GM19455 (cell line): Measurements from ENCODE around the gene CAMK2N2.

Source experiments
- ATAC-seq: cut with Tn5 transposase; IDR thresholded peaks from one replicate; pipeline ENCODE4 v1.9.1; 2021; ENCODE audit not compliant: unreplicated experiment

Gene CAMK2N2

GRCh38 chr3:184261270-184261853, at the start of gene CAMK2N2:
Gene CAMK2N2, minus strand, starts transcription at chr3:184261553. Its CDS starts 268 bp downstream, at chr3:184261285.
- no peak for ATAC-seq

GRCh38 chr3:184308744-184309143, 47.4 kb upstream of the CAMK2N2 start:
- no peak for ATAC-seq

- ATAC-seq = no peak
These were observed 46.6 kb upstream of the CAMK2N2 start for GRCh38 chr3:184307915-184308314.

- no peak for ATAC-seq
These were observed 45.1 kb upstream of the CAMK2N2 start for GRCh38 chr3:184306341-184306972.

DNA sequence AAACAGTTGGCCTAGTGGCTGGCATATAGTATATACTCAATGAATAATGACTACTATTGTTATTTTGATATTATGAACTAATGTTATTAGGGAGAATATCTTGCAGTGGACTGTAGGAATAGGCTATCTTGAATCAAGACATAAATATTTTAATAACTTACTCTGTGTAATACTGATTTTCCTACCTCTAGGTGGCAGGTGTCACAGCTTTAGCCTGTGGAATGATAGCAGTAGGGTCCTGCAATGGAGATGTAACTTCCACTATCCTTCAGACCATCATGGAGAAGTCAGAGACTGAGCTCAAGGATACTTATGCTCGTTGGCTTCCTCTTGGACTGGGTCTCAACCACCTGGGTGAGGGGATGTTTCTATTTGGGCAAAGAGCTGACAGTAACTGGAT, 44.2 kb upstream of the CAMK2N2 start:
- no peak for ATAC-seq

DNA sequence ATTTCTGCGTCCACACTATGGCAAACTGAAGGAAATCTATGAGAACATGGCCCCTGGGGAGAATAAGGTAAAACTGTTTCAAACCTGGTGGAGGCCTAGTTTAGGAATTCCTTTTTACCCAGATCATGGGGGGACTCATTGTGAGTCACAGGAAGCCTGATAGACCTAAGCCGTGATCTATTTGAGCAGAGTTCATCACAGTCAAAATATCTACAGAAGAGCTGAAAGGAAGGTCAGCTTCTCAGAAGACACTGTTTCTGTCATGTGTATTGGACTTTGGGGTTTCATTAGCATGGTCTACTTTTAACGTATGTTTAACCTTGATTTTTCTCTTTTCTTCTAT, 39.0 kb upstream of the CAMK2N2 start:
- ATAC-seq = no peak

- ATAC-seq = no peak
These were observed 38.4 kb upstream of the CAMK2N2 start for GRCh38 chr3:184299488-184300377.

DNA sequence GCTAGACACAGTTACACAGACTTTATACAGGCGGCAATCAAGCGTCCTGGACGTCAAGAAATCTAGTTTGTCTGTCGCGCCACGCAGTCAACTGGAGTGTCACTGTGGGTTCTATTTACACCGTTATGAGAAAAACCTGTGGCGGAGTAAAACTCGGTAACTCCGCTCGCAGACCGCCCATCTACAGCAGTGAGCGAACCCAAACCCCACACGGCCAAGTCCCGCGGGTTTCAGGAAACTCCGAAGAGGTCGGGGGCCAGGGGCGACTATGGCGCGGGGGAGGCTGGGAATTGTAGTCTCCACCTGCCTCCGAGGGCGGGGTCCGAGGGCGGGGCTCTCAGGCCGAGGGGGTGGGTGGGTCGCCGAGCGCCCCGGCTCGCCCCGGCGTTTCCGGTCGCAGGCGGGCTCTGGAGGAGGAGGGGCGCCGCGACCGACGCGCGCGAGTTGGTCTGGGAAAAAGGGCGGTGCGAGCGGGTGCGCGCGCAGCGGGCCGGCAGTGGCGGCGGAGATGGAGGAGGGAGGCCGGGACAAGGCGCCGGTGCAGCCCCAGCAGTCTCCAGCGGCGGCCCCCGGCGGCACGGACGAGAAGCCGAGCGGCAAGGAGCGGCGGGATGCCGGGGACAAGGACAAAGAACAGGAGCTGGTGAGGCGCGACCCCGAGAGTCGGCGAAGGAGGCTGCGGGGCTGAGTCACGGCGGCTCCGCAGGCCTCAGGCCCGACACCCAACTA, 37.6 kb upstream of the CAMK2N2 start, which contains the start of gene PSMD2:
PSMD2 (plus strand) TSS at position 483 of the 729 bp plus-strand sequence; CDS start at position 509, 26 bp downstream.
- ATAC-seq = peak; percentile 89

- ATAC-seq = no peak
These were observed 35.3 kb upstream of the CAMK2N2 start for GRCh38 chr3:184296616-184297015.

- no peak for ATAC-seq
These were observed 34.4 kb upstream of the CAMK2N2 start for GRCh38 chr3:184295771-184296170.

DNA sequence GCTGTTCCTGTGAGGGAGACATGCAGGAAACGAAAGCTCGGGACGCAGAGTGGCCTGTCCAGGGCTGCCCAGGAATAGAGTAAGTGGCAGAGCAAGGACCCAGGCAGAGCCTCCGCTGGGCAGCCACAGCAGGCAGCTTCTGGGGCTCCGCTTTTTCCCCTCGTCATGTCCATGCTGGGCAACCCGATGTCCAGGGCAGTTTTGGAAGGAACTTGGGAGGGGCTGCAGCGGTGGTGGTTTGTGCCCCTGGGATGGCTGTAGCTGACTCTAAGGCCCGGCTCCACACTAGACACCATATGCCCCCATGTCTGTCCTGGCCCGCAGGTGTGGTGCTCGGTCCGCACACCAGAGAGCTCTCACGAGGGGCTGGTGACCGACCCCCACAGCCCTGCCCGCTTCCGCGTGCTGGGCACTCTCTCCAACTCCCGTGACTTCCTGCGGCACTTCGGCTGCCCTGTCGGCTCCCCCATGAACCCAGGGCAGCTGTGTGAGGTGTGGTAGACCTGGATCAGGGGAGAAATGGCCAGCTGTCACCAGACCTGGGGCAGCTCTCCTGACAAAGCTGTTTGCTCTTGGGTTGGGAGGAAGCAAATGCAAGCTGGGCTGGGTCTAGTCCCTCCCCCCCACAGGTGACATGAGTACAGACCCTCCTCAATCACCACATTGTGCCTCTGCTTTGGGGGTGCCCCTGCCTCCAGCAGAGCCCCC, 30.5 kb upstream of the CAMK2N2 start:
- ATAC-seq = no peak

DNA sequence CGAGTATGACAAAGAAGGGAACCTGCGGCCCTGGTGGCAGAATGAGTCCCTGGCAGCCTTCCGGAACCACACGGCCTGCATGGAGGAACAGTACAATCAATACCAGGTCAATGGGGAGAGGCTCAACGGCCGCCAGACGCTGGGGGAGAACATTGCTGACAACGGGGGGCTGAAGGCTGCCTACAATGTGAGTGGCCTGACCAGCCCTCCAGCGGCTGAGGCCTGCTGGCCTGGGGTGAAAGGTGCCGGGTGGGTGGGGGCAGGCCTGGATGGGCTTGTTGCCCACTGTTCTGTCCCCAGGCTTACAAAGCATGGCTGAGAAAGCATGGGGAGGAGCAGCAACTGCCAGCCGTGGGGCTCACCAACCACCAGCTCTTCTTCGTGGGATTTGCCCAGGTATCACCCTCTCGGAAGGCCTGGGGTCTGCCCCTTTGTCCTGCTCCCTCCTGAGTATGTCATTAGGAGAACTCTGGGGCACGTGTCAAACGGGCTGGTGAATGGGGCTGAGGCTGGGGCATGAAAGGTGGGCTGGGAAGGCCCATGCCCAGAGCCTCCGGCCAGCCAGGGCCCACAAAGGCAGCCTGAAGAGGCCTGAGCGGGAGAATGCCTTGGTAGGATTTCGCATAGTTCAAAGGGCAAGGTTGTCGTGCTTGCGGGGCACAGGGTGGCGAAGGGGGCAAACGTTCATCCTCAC, 29.8 kb upstream of the CAMK2N2 start:
- ATAC-seq = no peak

DNA sequence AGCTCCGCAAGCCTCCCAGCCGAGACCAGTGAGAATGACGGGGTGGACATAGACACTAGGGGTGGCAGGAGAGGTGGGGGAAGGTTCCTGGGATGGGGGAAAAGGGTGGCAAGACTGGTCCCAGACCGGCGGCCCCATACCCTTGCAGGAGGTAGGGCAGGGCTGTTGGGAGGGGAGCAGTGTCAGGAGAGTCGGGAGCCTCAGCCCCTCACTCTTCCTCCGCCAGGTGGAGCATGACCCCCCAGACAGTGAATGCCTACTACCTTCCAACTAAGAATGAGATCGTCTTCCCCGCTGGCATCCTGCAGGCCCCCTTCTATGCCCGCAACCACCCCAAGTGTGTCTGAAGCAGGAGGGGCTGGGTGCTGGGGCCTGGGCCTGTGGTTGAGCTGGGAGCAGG, 29.0 kb upstream of the CAMK2N2 start:
- no peak for ATAC-seq

- no peak for ATAC-seq
These were observed 28.1 kb upstream of the CAMK2N2 start for GRCh38 chr3:184289426-184289938.

- no peak for ATAC-seq
These were observed 23.3 kb upstream of the CAMK2N2 start for GRCh38 chr3:184284696-184285095.

GRCh38 chr3:184283681-184284080, 22.3 kb upstream of the CAMK2N2 start:
- ATAC-seq = no peak

DNA sequence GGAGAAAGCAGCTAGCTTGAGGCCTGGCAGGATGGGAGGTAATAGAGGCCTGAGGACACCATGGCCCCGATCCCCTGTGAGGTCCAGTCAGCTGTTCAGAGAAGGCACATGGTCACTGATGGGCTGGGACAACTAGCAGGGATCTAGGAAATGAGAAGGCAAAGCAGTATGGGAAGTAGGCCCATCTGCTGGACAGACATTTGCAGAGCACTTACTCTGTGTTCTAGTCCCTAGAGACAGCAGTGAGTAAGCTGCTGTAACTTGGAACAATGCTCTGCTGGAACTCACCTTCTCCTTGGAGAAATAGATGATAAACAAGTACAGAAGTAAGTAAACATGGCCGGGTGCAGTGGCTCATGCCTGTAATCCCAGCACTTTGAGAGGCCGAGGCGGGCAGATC, 21.6 kb upstream of the CAMK2N2 start:
- ATAC-seq = no peak

- no peak for ATAC-seq
These were observed 16.0 kb upstream of the CAMK2N2 start for GRCh38 chr3:184277366-184277765.

- ATAC-seq = no peak
These were observed 14.9 kb upstream of the CAMK2N2 start, which contains the start of gene ECE2 for GRCh38 chr3:184275961-184276910. Gene ECE2, plus strand, starts transcription at chr3:184276022. Its CDS starts 132 bp downstream, at chr3:184276154.
